HEK293 (cell line): ENCODE measurements around the gene HIRIP3.

Source experiments
- BCL11B ChIP-seq: fragments of 450-650 bp; formaldehyde crosslinking; IDR thresholded peaks from 2 replicates; pipeline ENCODE4 v1.5.1; 2016; ENCODE audit warnings: low read depth, missing biosample characterization, missing genetic modification characterization
- GFI1B ChIP-seq: fragments of 450-650 bp; formaldehyde crosslinking; IDR thresholded peaks from 2 replicates; pipeline ENCODE4 v1.5.1; 2016; ENCODE audit warnings: missing biosample characterization, missing genetic modification characterization
- GLIS2 ChIP-seq: fragments of 450-650 bp; formaldehyde crosslinking; IDR thresholded peaks from 2 replicates; pipeline ENCODE4 v1.5.1; 2016; ENCODE audit warnings: missing biosample characterization, missing genetic modification characterization
- HOXD13 ChIP-seq: sonication (generic); formaldehyde crosslinking; IDR thresholded peaks from 2 replicates; pipeline ENCODE4 v1.8.0; 2022; ENCODE audit warnings: missing genetic modification reagents, borderline replicate concordance
- KLF16 ChIP-seq: fragments of 450-650 bp; formaldehyde crosslinking; IDR thresholded peaks from 2 replicates; pipeline ENCODE4 v1.5.1; 2017; ENCODE audit warnings: missing biosample characterization, missing genetic modification characterization
- SCRT2 ChIP-seq: fragments of 450-650 bp; formaldehyde crosslinking; IDR thresholded peaks from 2 replicates; pipeline ENCODE4 v1.5.1; 2016; ENCODE audit warnings: missing biosample characterization, missing genetic modification characterization
- TCF7L2 ChIP-seq: IDR thresholded peaks from 2 replicates; pipeline ENCODE4 v1.6.1; 2011; ENCODE audit warnings: low read depth, mild to moderate bottlenecking, inconsistent platforms, low read length, moderate library complexity, borderline replicate concordance
- TRIM28 ChIP-seq: IDR thresholded peaks from 2 replicates; pipeline ENCODE4 v1.6.1; 2011; ENCODE audit warnings: low read length, control low read depth, borderline replicate concordance
- ZBTB48 ChIP-seq: fragments of 450-650 bp; formaldehyde crosslinking; IDR thresholded peaks from 2 replicates; pipeline ENCODE4 v1.5.1; 2016; ENCODE audit warnings: missing biosample characterization, missing genetic modification characterization
- ZFP37 ChIP-seq: fragments of 450-650 bp; formaldehyde crosslinking; IDR thresholded peaks from 2 replicates; pipeline ENCODE4 v1.5.1; 2016; ENCODE audit warnings: missing biosample characterization, missing genetic modification characterization
- ZNF10 ChIP-seq: fragments of 450-650 bp; formaldehyde crosslinking; IDR thresholded peaks from 2 replicates; pipeline ENCODE4 v1.5.1; 2017; ENCODE audit warnings: missing biosample characterization, missing genetic modification characterization
- ZNF114 ChIP-seq: fragments of 450-650 bp; formaldehyde crosslinking; IDR thresholded peaks from 2 replicates; pipeline ENCODE4 v1.5.0; 2017; ENCODE audit warnings: missing biosample characterization, missing genetic modification characterization
- ZNF157 ChIP-seq: fragments of 450-650 bp; formaldehyde crosslinking; IDR thresholded peaks from 2 replicates; pipeline ENCODE4 v1.5.1; 2016; ENCODE audit warnings: missing biosample characterization, missing genetic modification characterization
- ZNF174 ChIP-seq: fragments of 450-650 bp; formaldehyde crosslinking; IDR thresholded peaks from 2 replicates; pipeline ENCODE4 v1.5.0; 2017; ENCODE audit warnings: missing biosample characterization, mild to moderate bottlenecking, missing genetic modification characterization
- ZNF184 ChIP-seq: fragments of 450-650 bp; IDR thresholded peaks from 2 replicates; pipeline ENCODE4 v1.5.1; 2018; ENCODE audit warnings: missing biosample characterization, mild to moderate bottlenecking, missing genetic modification characterization
- ZNF19 ChIP-seq: fragments of 450-650 bp; formaldehyde crosslinking; IDR thresholded peaks from 2 replicates; pipeline ENCODE4; 2016; ENCODE audit warnings: missing biosample characterization, missing genetic modification characterization, low read depth
- ZNF202 ChIP-seq: fragments of 450-650 bp; formaldehyde crosslinking; IDR thresholded peaks from 2 replicates; pipeline ENCODE4 v1.5.1; 2016; ENCODE audit warnings: missing biosample characterization, missing genetic modification characterization, borderline replicate concordance
- ZNF223 ChIP-seq: fragments of 450-650 bp; formaldehyde crosslinking; IDR thresholded peaks from 2 replicates; pipeline ENCODE4 v1.5.1; 2016; ENCODE audit warnings: missing biosample characterization, missing genetic modification characterization
- ZNF391 ChIP-seq: fragments of 450-650 bp; formaldehyde crosslinking; IDR thresholded peaks from 2 replicates; pipeline ENCODE4 v1.5.1; 2016; ENCODE audit warnings: low read depth, missing biosample characterization, missing genetic modification characterization, borderline replicate concordance
- ZNF404 ChIP-seq: fragments of 450-650 bp; formaldehyde crosslinking; IDR thresholded peaks from 2 replicates; pipeline ENCODE4 v1.5.1; 2017; ENCODE audit warnings: missing biosample characterization, missing genetic modification characterization
- ZNF48 ChIP-seq: fragments of 450-650 bp; formaldehyde crosslinking; IDR thresholded peaks from 2 replicates; pipeline ENCODE4 v1.5.1; 2016; ENCODE audit warnings: missing biosample characterization, missing genetic modification characterization
- ZNF514 ChIP-seq: fragments of 450-650 bp; formaldehyde crosslinking; IDR thresholded peaks from 2 replicates; pipeline ENCODE4 v1.5.1; 2016; ENCODE audit warnings: missing biosample characterization, missing genetic modification characterization
- ZNF548 ChIP-seq: fragments of 450-650 bp; formaldehyde crosslinking; IDR thresholded peaks from 2 replicates; pipeline ENCODE4 v1.5.1; 2016; ENCODE audit warnings: missing biosample characterization, missing genetic modification characterization
- ZNF596 ChIP-seq: fragments of 450-650 bp; IDR thresholded peaks from 2 replicates; pipeline ENCODE4 v1.5.0; 2018; ENCODE audit warnings: missing biosample characterization, mild to moderate bottlenecking, missing genetic modification characterization, moderate library complexity
- ZNF629 ChIP-seq: fragments of 450-650 bp; formaldehyde crosslinking; IDR thresholded peaks from 2 replicates; pipeline ENCODE4 v1.5.1; 2017; ENCODE audit warnings: missing biosample characterization, missing genetic modification characterization
- ZNF658 ChIP-seq: fragments of 450-650 bp; formaldehyde crosslinking; IDR thresholded peaks from 2 replicates; pipeline ENCODE4; 2016; ENCODE audit warnings: missing biosample characterization, missing genetic modification characterization
- ZNF707 ChIP-seq: fragments of 450-650 bp; formaldehyde crosslinking; IDR thresholded peaks from 2 replicates; pipeline ENCODE4 v1.5.1; 2016; ENCODE audit warnings: missing biosample characterization, missing genetic modification characterization
- ZSCAN16 ChIP-seq: fragments of 450-650 bp; formaldehyde crosslinking; IDR thresholded peaks from 2 replicates; pipeline ENCODE4 v1.5.1; 2016; ENCODE audit warnings: missing biosample characterization, missing genetic modification characterization
- TF ChIP-seq, protein P1 (sequence below): fragments of 450-650 bp; formaldehyde crosslinking; IDR thresholded peaks from 2 replicates; pipeline ENCODE4 v1.5.1; 2017; ENCODE audit warnings: missing biosample characterization, missing genetic modification characterization
- TF ChIP-seq, protein P2 (sequence below): fragments of 450-650 bp; formaldehyde crosslinking; IDR thresholded peaks from 2 replicates; pipeline ENCODE4 v1.5.1; 2017; ENCODE audit warnings: missing biosample characterization, missing genetic modification characterization
- TF ChIP-seq, protein P3 (sequence below): fragments of 450-650 bp; formaldehyde crosslinking; IDR thresholded peaks from 2 replicates; pipeline ENCODE4 v1.5.1; 2016; ENCODE audit warnings: missing biosample characterization, missing genetic modification characterization
- TF ChIP-seq, protein P4 (sequence below): fragments of 450-650 bp; formaldehyde crosslinking; IDR thresholded peaks from 2 replicates; pipeline ENCODE4 v1.5.1; 2017; ENCODE audit warnings: missing biosample characterization, missing genetic modification characterization
- TF ChIP-seq, protein P5 (sequence below): fragments of 450-650 bp; formaldehyde crosslinking; IDR thresholded peaks from 2 replicates; pipeline ENCODE4 v1.5.1; 2016; ENCODE audit warnings: missing biosample characterization, missing genetic modification characterization
- TF ChIP-seq, protein P6 (sequence below): sonication (generic); formaldehyde crosslinking; IDR thresholded peaks from 2 replicates; pipeline ENCODE4 v1.8.1; 2022; ENCODE audit warnings: mild to moderate bottlenecking, moderate library complexity, missing genetic modification reagents

The HIRIP3 gene

DNA sequence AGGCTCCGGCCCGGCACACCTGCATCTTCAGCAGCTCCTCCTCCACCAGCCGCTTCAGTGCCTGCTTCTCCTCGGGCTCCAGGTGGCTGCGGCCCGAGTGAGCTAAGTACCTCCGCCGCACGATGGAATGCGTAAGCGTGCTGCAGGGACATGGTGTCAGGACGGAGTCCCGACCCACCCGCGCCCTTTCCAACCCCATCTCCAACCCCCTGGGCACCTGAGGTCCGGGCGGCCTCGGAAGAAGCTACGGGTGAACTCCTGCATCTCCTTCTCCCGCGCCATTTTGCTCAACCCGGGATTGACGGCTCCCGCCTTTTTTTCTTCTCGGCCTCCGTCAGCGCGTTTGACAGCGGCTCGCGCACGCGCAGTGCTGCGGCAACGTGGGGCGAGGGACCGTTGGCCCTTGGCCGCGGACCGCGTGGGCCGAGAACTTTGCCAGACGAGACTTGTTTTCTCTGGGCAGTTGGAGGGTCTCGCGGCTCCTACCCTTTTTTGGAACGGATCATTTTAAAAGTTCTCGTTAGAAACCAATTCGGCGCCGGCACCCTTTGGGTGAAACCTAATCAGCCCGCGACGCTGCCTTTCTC is at the start of gene HIRIP3 (continued):
- TF ChIP-seq, protein P1, sequence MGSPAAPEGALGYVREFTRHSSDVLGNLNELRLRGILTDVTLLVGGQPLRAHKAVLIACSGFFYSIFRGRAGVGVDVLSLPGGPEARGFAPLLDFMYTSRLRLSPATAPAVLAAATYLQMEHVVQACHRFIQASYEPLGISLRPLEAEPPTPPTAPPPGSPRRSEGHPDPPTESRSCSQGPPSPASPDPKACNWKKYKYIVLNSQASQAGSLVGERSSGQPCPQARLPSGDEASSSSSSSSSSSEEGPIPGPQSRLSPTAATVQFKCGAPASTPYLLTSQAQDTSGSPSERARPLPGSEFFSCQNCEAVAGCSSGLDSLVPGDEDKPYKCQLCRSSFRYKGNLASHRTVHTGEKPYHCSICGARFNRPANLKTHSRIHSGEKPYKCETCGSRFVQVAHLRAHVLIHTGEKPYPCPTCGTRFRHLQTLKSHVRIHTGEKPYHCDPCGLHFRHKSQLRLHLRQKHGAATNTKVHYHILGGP (tag by site-specific recombination), result 0 out of 2 replicates have a peak, but pooled peaks have one; percentile 14
- TF ChIP-seq ZNF596, result no peak
- TF ChIP-seq TCF7L2, result no peak
- no peak for TF ChIP-seq ZNF48
- peak; percentile 85; the same call in 1 of the 2 replicates for TF ChIP-seq SCRT2 (tag by site-specific recombination)
- peak; percentile 18; the same call in 1 of the 2 replicates for TF ChIP-seq ZFP37 (tag by site-specific recombination)
- peak; percentile 75 for TF ChIP-seq GLIS2 (tag by site-specific recombination)
- no peak for TF ChIP-seq HOXD13 (CRISPR knock-in tag)
- TF ChIP-seq ZNF514 (tag by site-specific recombination), result no peak
- no peak for TF ChIP-seq ZNF223
- no peak for TF ChIP-seq GFI1B (tag by site-specific recombination)
- TF ChIP-seq ZNF629 (tag by site-specific recombination), result no peak
- no peak for TF ChIP-seq ZNF114 (tag by site-specific recombination)
- TF ChIP-seq, protein P2, sequence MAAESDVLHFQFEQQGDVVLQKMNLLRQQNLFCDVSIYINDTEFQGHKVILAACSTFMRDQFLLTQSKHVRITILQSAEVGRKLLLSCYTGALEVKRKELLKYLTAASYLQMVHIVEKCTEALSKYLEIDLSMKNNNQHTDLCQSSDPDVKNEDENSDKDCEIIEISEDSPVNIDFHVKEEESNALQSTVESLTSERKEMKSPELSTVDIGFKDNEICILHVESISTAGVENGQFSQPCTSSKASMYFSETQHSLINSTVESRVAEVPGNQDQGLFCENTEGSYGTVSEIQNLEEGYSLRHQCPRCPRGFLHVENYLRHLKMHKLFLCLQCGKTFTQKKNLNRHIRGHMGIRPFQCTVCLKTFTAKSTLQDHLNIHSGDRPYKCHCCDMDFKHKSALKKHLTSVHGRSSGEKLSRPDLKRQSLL (tag by site-specific recombination), result peak; percentile 33; the same call in 1 of the 2 replicates
- TF ChIP-seq ZNF391, result peak; percentile 97
- TF ChIP-seq, protein P3, sequence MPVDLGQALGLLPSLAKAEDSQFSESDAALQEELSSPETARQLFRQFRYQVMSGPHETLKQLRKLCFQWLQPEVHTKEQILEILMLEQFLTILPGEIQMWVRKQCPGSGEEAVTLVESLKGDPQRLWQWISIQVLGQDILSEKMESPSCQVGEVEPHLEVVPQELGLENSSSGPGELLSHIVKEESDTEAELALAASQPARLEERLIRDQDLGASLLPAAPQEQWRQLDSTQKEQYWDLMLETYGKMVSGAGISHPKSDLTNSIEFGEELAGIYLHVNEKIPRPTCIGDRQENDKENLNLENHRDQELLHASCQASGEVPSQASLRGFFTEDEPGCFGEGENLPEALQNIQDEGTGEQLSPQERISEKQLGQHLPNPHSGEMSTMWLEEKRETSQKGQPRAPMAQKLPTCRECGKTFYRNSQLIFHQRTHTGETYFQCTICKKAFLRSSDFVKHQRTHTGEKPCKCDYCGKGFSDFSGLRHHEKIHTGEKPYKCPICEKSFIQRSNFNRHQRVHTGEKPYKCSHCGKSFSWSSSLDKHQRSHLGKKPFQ (tag by site-specific recombination), result peak; percentile 9; the same call in 1 of the 2 replicates
- TF ChIP-seq ZNF157 (tag by site-specific recombination), result 0 out of 2 replicates have a peak, but pooled peaks have one; percentile 33
- peak; percentile 43 for TF ChIP-seq ZNF10
- TF ChIP-seq KLF16, result peak; percentile 82
- peak; percentile 51; the same call in 1 of the 2 replicates for TF ChIP-seq ZSCAN16 (tag by site-specific recombination)
- TF ChIP-seq ZNF658 (tag by site-specific recombination), result no peak
- TF ChIP-seq, protein P4, sequence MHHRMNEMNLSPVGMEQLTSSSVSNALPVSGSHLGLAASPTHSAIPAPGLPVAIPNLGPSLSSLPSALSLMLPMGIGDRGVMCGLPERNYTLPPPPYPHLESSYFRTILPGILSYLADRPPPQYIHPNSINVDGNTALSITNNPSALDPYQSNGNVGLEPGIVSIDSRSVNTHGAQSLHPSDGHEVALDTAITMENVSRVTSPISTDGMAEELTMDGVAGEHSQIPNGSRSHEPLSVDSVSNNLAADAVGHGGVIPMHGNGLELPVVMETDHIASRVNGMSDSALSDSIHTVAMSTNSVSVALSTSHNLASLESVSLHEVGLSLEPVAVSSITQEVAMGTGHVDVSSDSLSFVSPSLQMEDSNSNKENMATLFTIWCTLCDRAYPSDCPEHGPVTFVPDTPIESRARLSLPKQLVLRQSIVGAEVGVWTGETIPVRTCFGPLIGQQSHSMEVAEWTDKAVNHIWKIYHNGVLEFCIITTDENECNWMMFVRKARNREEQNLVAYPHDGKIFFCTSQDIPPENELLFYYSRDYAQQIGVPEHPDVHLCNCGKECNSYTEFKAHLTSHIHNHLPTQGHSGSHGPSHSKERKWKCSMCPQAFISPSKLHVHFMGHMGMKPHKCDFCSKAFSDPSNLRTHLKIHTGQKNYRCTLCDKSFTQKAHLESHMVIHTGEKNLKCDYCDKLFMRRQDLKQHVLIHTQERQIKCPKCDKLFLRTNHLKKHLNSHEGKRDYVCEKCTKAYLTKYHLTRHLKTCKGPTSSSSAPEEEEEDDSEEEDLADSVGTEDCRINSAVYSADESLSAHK (tag by site-specific recombination), result peak; percentile 44
- TF ChIP-seq ZNF202, result no peak
- 0 out of 2 replicates have a peak, but pooled peaks have one; percentile 53 for TF ChIP-seq TRIM28
- no peak for TF ChIP-seq ZNF707 (tag by site-specific recombination)
- no peak for TF ChIP-seq ZNF19
- no peak for TF ChIP-seq ZNF548 (tag by site-specific recombination)
- TF ChIP-seq, protein P5, sequence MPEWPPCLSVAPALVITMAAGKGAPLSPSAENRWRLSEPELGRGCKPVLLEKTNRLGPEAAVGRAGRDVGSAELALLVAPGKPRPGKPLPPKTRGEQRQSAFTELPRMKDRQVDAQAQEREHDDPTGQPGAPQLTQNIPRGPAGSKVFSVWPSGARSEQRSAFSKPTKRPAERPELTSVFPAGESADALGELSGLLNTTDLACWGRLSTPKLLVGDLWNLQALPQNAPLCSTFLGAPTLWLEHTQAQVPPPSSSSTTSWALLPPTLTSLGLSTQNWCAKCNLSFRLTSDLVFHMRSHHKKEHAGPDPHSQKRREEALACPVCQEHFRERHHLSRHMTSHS (tag by site-specific recombination), result no peak
- TF ChIP-seq, protein P6, sequence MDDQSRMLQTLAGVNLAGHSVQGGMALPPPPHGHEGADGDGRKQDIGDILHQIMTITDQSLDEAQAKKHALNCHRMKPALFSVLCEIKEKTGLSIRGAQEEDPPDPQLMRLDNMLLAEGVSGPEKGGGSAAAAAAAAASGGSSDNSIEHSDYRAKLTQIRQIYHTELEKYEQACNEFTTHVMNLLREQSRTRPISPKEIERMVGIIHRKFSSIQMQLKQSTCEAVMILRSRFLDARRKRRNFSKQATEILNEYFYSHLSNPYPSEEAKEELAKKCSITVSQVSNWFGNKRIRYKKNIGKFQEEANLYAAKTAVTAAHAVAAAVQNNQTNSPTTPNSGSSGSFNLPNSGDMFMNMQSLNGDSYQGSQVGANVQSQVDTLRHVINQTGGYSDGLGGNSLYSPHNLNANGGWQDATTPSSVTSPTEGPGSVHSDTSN (CRISPR knock-in tag), result peak; percentile 82
- TF ChIP-seq ZNF404 (tag by site-specific recombination), result peak; percentile 1; the same call in 1 of the 2 replicates
- no peak for TF ChIP-seq ZNF174 (tag by site-specific recombination)
- TF ChIP-seq ZNF184, result peak; percentile 38; the same call in 1 of the 2 replicates
- peak; percentile 75 for TF ChIP-seq ZBTB48 (tag by site-specific recombination)
- TF ChIP-seq BCL11B, result no peak
